ENCODE results near the gene RGL4.

RGL4 gene

DNA sequence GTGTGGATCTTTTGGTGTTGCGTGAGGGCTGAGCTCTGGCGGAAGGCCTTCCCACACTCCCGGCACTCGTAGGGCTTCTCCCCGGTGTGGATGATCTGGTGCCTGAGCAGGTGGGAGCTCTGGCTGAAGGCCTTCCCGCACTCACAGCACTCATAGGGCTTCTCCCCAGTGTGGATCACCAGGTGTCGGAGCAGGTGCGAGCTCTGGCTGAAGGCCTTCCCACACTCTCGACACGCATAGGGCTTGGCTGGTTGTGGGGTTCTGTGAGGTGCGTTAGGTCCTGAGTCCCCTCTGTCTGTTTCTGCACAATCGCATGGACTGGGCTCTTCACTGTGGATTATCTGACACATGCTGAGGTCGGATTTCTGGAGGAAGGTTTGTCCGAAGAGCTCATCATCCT is 53.7 kb downstream of the RGL4 start:
- DNase-seq, result no peak

DNA sequence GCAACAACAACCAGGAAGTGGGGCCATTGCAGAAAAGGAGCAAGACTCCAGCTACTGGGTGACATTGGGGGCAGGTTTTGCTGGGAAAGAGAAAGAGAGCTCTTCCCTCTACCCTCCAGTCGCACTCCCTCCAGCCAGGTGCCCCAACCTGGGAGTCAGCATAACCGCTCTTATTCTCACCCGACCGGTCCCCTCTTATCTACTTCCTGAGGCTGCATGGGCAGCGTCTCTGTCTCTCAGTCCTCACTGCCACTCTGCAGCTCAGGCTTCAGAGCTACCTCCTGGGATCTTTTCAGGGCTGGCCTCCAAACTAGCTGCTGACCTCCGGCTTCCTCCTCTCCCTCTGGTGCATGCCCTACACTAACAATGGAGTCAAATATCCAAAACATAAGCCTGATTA is 55.0 kb downstream of the RGL4 start:
- no peak for DNase-seq

All from stimulated activated CD4-positive, alpha-beta T cell treated with anti-CD3 and anti-CD28 coated beads, Interleukin-4, amount 100 ng/mL, for 1 hour (primary cell).